ENCODE data around the gene ELP4.
"Not testable (repeated sequence)": the region's sequence is repeated elsewhere in the genome, so short reads cannot be mapped to it uniquely, and the experiment has no call there.

ELP4 gene

GRCh38 chr11:31555938-31556337 lies 46.4 kb downstream of the ELP4 start:
- no peak for DNase-seq (ENCODE audit: low read depth in 2 of 2)

- no peak for DNase-seq (ENCODE audit: low read depth in 2 of 2)
These were observed 48.4 kb downstream of the ELP4 start for GRCh38 chr11:31558001-31558400.

GRCh38 chr11:31560842-31561476 lies 51.4 kb downstream of the ELP4 start:
- DNase-seq (ENCODE audit: low read depth in 2 of 2), result no peak

- not testable (repeated sequence) for DNase-seq (ENCODE audit: low read depth in 2 of 2)
These were observed 55.0 kb downstream of the ELP4 start for GRCh38 chr11:31564517-31564916.

GRCh38 chr11:31574133-31574532 lies 64.6 kb downstream of the ELP4 start:
- not testable (repeated sequence) for DNase-seq (ENCODE audit: low read depth in 2 of 2)

GRCh38 chr11:31575764-31576163 lies 66.2 kb downstream of the ELP4 start:
- not testable (repeated sequence) for DNase-seq (ENCODE audit: low read depth in 2 of 2)

- not testable (repeated sequence) for DNase-seq (ENCODE audit: low read depth in 2 of 2)
These were observed 69.8 kb downstream of the ELP4 start for GRCh38 chr11:31579412-31579811.

GRCh38 chr11:31582697-31583096 lies 73.1 kb downstream of the ELP4 start:
- DNase-seq (ENCODE audit: low read depth in 2 of 2), result no peak

GRCh38 chr11:31598454-31598853 lies 88.9 kb downstream of the ELP4 start:
- no peak for DNase-seq (ENCODE audit: low read depth in 2 of 2)

GRCh38 chr11:31601635-31602282 lies 92.2 kb downstream of the ELP4 start:
- DNase-seq (ENCODE audit: low read depth in 2 of 2), result no peak

GRCh38 chr11:31606893-31607292 lies 97.3 kb downstream of the ELP4 start:
- DNase-seq (ENCODE audit: low read depth in 2 of 2), result no peak

GRCh38 chr11:31607914-31608313 lies 98.3 kb downstream of the ELP4 start:
- no peak for DNase-seq (ENCODE audit: low read depth in 2 of 2)

GRCh38 chr11:31608995-31609394 lies 99.4 kb downstream of the ELP4 start:
- DNase-seq (ENCODE audit: low read depth in 2 of 2), result no peak

- DNase-seq (ENCODE audit: low read depth in 2 of 2), result no peak
These were observed 101.0 kb downstream of the ELP4 start for GRCh38 chr11:31610544-31610943.

- no peak for DNase-seq (ENCODE audit: low read depth in 2 of 2)
These were observed 107.7 kb downstream of the ELP4 start for GRCh38 chr11:31617246-31617645.

- no peak for DNase-seq (ENCODE audit: low read depth in 2 of 2)
These were observed 110.4 kb downstream of the ELP4 start for GRCh38 chr11:31619980-31620379.

- no peak for DNase-seq (ENCODE audit: low read depth in 2 of 2)
These were observed 110.9 kb downstream of the ELP4 start for GRCh38 chr11:31620434-31620833.

GRCh38 chr11:31625868-31626267 lies 116.3 kb downstream of the ELP4 start:
- DNase-seq (ENCODE audit: low read depth in 2 of 2), result no peak

GRCh38 chr11:31628111-31628510 lies 118.5 kb downstream of the ELP4 start:
- no peak for DNase-seq (ENCODE audit: low read depth in 2 of 2)

GRCh38 chr11:31636983-31637382 lies 127.4 kb downstream of the ELP4 start:
- no peak for DNase-seq (ENCODE audit: low read depth in 2 of 2)

GRCh38 chr11:31640611-31641010 lies 131.0 kb downstream of the ELP4 start:
- no peak for DNase-seq (ENCODE audit: low read depth in 2 of 2)

- no peak for DNase-seq (ENCODE audit: low read depth in 2 of 2)
These were observed 132.0 kb downstream of the ELP4 start for GRCh38 chr11:31641477-31642062.

GRCh38 chr11:31643857-31644256 lies 134.3 kb downstream of the ELP4 start:
- no peak for DNase-seq (ENCODE audit: low read depth in 2 of 2)
